ENCODE results near the gene NRCAM. TPM values are rescaled to one million over a fixed set of nuclear protein-coding genes. Genes with fewer than 3 reads are reported as not detected.

Gene NRCAM
- polyA plus RNA-seq, 4 donors = 13.7 to 26.6 (median 19.9) TPM

DNA sequence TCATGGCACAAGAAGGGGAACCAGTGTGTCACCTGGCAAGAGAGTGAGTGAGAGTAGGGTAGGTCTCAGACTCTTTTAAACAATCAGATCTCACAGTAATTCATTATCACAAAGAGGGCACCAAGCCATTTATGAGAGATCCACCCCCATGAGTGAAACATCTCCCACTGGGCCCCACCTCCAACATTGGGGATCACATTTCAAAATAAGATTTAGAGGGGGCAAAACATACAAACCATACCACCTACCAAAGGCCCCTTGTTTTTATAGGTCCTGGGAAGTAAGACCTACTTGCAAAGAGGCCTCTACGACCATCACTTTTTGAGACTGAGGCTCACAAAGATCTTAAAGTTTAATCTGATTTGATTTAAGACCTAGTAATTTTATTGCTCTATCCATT lies 134.9 kb downstream of the NRCAM start:
- DNase-seq (ENCODE audit: low read depth in 4 of 4, low spot score in 2 of 4) = no peak

DNA sequence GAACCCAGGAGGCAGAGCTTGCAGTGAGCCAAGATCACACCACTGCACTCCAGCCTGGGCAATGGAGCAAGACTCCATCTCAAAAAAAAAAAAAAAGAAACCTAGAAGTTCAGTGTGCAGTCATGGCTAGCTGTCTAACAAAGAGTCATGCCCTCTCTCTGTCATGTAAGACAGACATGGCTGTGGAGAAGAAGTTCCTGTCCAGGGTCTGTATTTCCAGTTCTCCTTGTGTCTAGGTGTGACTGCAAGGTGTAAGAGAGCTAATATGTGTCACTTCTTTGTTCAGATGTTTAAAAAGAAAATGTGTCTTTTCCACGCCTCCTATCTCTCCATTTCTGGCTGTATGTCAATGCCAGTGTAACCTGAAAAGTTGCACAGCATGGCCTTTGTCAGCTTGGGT lies 139.5 kb downstream of the NRCAM start:
- DNase-seq (ENCODE audit: low read depth in 4 of 4, low spot score in 2 of 4) = no peak

DNA sequence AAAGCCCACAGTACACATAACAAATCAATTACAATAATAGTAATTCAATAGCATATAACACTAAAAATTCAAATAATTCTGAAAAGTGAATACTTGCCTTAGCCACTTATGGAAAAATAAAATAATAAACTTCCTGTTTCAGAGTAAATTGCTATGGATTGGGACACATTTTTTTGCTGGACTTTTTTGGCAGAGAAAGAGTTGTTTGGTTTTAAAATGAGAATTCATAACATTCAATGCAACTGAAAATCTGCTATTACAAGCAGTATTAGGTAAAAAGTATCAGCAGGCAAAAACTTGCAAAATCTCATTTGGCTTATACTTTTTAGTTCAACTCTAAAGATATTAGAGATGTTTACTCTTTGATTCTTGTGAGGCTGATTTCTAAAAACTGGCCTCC lies 141.7 kb downstream of the NRCAM start:
- DNase-seq (ENCODE audit: low read depth in 4 of 4, low spot score in 2 of 4) = no peak

DNA sequence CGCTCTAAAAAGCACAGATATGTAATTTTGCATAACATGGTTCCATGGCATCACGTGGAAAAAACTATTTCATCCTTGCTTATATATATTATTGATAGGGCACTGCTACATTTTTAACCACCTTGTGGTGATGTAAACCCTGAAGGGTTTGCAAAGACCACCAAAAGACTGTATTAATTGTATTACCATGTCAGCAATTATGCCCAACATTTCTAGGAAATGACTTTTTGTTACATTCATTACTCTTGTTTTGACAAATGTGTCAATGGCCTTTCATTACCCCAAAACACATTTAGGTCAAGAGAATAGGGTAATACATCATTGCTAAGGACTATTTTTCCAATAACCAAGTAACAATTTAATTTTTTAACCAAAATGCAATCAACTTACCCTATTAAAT lies 142.2 kb downstream of the NRCAM start:
- DNase-seq (ENCODE audit: low read depth in 4 of 4, low spot score in 2 of 4) = no peak

DNA sequence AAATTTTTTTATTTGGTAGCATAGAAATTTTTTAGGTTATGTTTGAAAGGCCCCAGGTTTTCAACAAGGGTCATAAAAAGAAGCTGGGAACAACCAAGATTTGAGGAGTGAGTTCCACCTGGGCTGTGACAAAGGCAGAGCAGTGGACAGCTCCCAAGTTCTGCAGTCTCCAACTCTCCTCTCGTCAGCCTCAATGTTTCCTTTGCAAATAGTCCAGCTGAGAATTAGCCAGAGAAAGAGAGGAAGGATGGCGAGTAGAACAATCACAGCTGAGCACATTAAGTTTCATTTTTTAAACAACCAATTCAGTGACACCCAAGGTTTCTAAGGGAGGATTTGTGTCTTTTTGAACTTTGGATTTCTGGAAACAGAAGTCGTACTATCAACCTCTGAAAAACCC lies 143.2 kb downstream of the NRCAM start:
- DNase-seq (ENCODE audit: low read depth in 4 of 4, low spot score in 2 of 4) = no peak

DNA sequence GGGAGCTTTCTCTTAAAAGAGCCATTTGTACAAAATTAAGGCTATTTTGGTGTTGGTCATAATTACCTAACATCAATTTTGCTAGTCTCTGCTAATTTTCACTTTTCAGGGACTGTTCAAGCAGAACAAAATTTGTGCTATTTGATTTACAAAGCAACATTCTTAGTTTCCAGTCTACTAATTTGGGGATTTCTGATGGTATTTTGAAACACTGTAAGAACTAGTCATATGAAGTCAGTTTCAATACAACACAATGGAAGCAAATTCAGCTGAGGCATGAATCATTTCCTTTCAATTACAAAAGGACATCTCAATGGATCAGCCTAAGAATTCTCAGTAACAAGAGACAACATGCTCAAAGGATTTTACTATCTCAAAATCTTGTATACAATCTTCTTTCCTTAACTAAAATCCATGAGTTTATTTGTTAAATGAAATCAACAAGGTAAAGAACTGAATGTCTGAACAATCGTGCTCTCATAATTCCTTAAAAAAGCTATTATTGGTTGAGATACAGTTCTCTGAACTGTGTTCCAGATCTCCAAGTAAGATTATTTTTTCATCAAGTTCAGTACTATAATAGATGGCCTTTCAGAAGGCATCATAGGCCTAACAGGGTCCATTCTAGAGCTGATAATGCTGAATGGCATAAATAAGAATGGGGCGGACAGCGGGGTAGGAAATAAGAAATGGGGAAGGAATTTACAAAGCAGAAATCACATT lies 144.6 kb downstream of the NRCAM start:
- DNase-seq (ENCODE audit: low read depth in 4 of 4, low spot score in 2 of 4) = no peak

DNA sequence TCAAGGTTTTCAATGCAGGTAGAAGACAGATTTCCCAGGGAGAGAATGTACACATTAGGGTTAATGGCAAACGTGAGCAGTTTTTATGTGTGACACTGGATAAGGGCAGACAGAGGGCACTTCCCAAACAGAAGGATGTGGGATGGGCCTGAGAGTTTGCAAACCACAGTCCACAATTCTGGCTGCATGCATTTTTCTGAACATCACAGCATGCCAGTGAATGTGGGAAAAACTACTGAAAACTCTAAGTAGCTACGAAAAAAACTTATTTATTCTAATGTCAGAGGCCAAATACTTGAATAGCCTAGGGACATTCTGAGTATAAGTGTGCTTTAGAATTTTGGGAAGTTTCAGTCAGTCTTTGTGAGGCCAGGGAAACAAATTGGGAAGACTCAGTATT lies 145.9 kb downstream of the NRCAM start:
- no peak for DNase-seq (ENCODE audit: low read depth in 4 of 4, low spot score in 2 of 4)

DNA sequence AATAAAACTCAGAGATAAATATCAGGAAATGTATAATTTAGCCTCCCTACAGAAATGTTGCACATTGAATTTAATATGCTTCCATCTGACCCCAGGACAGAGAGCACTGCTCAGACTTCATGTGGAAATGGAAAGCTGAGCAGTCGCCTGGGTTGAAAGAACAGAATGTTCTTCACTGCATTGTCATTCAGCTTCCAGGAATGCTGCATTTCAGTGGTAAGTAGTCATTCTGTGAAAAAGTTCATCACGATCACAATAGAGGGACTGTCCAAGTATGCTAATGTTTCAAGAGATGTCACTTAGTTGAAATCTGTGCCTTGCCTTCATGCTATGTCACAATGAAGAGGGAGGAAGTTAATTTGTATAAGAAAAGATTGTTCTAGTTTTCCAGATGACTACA lies 147.3 kb downstream of the NRCAM start:
- DNase-seq (ENCODE audit: low read depth in 4 of 4, low spot score in 2 of 4) = no peak

DNA sequence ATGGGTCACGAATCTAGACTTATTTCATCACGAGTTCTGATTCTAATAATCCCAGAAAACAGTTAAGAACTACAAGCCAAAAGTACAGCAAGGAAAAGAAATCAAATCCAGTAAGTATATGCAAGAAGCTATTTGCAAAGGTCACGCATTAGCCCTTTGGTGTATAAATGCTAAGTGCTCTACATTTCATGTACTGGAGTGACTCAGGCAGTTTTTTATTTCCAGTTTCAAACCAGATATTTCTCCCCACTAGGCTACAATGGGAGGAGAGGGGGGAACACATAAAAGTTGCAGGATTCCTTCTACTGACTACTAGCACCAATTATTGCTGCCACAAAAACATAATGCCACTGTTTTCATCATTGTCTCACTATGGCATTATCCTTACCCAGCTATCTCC lies 148.0 kb downstream of the NRCAM start:
- DNase-seq (ENCODE audit: low read depth in 4 of 4, low spot score in 2 of 4) = no peak

DNA sequence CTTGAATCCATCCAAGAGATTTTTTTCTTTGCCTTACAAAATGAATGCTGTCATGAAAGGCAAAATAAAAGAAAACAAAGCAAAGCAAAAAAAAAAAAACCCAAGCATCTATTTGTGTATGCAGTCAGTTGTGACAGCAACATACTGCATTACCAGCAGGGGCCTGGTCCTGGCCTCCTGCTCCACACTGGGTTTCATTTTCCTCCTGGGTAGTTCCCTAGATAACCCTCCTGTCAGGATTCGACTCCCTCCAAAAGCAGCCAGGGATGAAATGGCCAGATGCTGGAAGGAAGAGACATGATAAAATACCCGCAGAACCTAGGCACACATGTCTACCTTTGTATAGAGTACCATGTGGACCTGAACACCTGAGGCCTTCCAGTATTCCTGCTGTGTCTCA lies 148.6 kb downstream of the NRCAM start:
- DNase-seq (ENCODE audit: low read depth in 4 of 4, low spot score in 2 of 4) = no peak

DNA sequence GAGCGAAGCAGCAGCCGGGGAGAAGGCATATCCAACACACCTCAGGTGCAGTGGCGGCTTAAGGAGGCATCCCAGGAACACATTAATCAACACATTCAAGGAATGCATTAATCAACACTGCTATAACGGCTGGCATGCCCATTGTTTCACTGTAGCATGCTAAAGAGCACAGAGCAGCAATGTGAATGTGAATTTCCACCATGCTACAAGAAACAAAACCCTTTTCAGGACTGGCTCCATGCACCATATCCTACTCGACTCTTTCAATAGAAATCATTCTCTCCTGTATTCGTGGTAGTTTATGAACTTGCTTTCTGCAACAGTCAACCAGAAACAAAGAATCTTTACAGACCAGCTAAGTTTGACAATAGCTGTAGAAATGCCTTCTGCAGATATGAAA lies 149.0 kb downstream of the NRCAM start:
- no peak for DNase-seq (ENCODE audit: low read depth in 4 of 4, low spot score in 2 of 4)

DNA sequence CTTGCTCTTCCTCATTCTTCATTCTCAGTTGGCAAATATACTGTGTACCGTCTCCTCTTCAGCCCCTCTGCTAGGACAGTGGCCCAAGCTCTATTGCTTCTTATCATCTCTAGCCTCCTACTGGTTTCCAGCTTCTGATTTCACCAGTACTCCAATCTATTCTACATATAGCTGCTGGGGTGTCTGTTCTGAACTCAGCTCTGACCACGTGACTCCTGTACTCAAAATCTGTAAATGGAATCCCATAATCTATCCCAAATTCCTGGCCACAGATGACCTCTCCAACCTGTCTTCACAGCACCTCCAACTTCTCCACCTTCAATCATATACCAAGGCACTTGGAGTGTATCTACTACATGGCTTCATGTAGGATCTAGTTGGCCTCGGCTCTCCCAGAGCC lies 152.9 kb downstream of the NRCAM start:
- DNase-seq (ENCODE audit: low read depth in 4 of 4, low spot score in 2 of 4) = no peak

DNA sequence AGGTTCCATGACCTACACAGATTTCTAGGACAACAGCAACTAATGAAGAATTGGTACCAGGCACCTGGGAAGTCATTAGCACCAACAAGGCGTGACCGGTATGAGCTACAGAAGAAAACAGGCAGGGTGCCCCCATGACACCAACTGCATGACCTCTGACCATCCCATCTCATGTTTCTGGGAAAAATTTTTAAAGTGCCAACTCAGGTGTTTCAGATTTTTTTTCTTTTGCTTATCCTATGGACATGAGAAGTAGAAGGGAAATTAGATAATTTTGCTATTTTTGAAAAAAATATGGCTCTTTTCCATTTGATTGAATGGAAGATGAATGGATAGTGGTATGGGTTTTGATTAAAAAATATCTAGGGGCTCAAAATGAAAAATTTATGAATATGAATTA lies 154.8 kb downstream of the NRCAM start:
- no peak for DNase-seq (ENCODE audit: low read depth in 4 of 4, low spot score in 2 of 4)

DNA sequence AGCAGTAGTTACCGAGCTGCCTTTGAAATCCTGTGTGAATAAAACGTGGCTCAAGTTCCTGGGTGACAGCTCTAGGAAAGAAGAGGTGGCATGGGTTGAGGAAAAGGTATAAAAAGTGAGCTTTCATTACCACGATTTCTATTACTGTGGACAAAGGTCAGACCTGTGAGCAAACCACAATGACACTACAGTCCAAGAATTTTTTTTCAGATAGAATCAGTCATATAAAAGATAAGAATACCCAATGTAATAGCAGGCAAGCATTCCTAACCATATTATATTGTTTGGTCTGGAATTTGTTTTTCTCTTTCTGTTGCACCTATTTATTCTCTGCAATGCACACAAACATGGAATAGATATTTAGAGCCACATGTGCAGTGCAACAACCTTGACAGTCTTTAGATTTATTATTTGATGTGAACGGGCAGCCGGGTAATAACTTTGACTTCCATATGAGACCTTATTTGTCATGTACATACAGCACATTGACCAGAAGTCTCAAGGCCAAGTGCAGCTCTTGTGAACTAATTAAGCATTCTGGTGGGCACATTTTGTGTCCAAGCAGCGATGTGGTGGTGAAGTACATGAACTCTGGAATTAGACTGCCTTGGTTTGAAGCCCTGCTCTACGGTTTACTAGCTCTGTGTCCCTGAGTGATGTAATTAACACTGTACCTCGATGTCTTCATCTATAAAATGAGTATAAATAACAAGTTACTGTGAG lies 156.8 kb downstream of the NRCAM start:
- no peak for DNase-seq (ENCODE audit: low read depth in 4 of 4, low spot score in 2 of 4)

DNA sequence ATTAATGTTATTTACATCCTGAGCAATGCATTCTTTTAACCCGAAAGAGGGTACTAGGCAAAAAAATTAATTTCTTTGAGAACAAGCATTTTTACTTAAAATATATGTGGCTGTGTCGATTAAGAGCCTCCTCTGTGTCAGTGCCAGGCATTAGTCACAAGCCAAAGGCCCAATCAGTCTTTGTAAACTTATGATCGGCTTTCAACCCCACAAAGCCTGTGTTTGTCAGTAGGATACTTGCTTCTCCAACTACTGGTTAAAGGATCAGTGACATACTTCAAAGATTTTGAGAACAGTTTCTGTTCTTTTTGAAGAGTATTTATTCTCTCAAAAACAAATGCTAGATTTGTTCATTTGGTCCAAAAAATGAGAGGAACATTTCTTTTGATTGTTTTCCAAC lies 159.3 kb downstream of the NRCAM start:
- no peak for DNase-seq (ENCODE audit: low read depth in 4 of 4, low spot score in 2 of 4)

DNA sequence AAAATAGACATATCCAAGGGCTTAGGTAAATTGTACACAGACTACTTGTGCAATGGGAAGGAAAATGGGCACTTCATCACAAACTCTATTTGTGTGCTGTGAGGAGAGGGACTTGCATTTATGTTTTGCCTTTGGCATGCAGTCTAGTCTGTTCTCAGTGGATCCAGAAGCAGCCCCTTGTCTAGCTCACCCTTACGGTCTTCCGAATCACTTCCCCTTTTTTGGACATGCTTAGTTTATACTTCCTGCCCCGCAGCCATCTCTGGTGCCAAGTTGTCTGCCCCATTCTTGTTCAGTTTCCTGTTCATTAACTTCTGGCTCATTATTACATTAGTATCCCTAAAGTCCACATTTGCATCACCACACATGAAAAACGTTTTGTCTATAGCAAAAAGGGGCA lies 161.6 kb downstream of the NRCAM start:
- DNase-seq (ENCODE audit: low read depth in 4 of 4, low spot score in 2 of 4) = no peak

DNA sequence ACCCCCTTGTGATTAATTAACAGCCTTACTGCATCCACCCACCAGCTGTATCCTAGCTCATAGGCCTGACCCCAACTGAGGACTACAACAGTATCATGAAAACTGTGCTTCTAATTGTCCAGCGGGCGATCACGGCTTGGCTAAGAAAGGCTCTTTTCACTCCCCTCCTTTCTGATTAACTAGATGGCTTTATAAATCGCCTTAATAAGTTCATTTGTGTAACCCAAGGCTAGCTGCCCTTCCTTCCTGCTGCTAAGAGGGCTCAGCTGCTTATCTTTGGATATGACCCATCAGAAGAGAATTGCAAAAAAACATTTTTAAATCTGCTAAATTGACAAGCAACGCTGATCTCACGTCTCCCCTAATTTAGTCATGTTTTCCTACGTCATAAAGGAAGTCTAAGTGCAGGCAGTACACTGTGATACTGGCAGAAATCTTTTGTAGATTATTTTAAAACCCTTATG lies 163.1 kb downstream of the NRCAM start:
- no peak for DNase-seq (ENCODE audit: low read depth in 4 of 4, low spot score in 2 of 4)

DNA sequence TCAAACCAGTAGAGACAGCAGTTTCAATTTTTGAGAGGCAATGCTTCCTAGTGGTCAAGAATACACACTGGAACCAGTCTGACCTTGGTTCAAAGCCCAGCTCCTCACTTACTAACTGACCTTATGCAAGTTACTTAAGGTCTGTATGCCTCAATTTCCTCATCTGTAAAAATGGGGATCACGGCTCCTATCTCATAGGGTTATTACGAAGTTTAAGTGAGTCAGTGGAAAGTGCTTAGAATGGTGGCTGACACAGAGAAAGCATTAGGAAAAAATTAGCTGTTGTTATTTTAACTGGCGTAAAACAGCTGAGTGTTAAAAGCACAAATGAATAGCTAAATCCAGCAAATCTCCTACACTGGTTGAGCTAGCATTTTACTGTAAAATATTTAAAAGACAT lies 163.7 kb downstream of the NRCAM start:
- DNase-seq (ENCODE audit: low read depth in 4 of 4, low spot score in 2 of 4) = no peak

DNA sequence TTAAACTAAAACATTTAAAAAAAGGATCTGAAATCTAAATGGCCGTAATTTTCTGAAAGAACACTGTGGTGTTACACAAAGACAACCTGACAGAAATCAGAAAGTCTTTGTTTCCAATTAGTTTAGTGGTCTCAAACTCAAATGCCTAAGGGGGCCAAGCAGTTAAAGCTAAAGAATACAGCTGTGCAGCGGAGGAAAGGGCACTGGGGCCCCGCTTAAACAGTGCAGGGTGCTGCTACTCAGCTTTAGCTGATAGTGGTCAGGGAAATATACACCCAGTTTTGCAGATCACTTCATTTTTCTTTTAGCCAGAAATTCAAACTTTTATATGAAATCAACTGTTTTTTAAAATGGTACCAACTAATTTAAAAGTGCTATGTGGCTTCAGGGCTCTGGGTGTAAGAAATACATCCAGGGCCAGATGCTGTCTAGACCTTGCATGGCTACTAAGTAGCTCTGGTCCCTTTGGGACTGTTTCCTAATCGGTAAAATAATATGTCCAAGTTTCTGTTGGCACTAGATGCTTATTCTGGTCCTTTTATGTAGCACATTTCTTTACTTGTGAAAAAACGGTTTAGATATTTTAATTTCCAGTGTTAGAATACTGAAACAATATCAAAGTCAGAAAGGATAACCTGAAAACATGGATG lies 164.3 kb downstream of the NRCAM start:
- DNase-seq (ENCODE audit: low read depth in 4 of 4, low spot score in 2 of 4) = no peak

DNA sequence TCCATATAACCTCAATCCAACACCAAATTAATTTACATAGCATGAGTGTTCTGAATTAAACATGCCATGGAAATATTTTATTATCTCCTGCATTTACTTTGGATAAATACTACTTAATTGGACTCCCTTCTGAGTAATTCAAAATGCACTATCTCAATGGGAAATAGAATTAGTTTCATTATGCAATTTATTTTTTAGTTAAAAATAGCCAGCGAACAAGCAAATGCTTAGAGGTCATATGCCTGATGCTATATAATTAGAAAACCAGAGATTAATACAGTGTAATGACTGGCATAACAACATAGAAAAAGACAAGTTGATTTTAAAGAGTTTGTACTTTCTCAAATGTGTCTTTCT lies 165.1 kb downstream of the NRCAM start:
- no peak for DNase-seq (ENCODE audit: low read depth in 4 of 4, low spot score in 2 of 4)

DNA sequence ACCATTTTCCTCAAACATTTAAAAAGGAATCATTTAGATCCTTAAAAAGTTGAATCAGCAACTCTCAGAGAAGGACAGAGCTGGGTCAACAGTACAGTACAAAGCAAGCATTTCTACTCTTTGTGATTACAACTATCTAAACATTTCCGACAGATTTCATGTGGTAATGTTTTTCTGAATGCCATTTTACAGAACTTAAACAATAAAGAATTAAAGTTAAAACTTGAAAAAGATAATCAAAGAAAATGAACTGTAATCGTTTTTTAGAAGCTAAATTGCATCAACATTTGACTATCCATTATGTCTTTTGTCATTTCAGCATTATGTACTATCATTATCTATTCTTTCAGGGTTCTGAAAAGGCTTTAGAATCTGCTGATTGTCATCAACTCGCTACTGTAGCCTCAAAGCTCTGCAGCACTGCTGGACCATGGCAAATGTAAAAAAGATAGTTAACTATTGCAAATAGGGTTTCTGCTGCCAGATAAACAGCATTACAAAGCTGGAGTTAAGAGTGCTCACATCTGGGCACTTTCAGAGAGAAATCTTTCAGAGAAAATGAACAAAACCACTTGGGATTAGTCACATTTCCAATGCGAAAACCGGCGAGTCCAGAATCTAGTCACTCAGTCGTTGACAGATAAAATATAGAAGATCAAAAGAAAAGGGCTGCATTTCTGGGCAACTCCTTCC lies 165.6 kb downstream of the NRCAM start:
- DNase-seq (ENCODE audit: low read depth in 4 of 4, low spot score in 2 of 4) = no peak

All from left renal cortex interstitium (tissue), 4 donors.